HepG2 (cell line): ENCODE data around the gene ADIPOR2. TPM values are rescaled to one million over a fixed set of nuclear protein-coding genes. Genes with fewer than 3 reads are reported as not detected.

Source experiments
- ATAC-seq: fragments of 200-7000 bp; cut with Tn5 transposase; 3 replicates; pipeline ENCODE4 v1.9.1; 2020; ENCODE audit warnings: mild to moderate bottlenecking, moderate library complexity
- BruUV-seq: library from RNA; stranded (reverse); fragments of 400-500 nt; replicated peaks from 2 replicates; lab custom pipeline; 2021; lab: Mats Ljungman, UMichigan
- CTCF ChIA-PET: fragments of 300-600 bp; formaldehyde crosslinking; extraction: SDS; loops from one replicate; lab custom pipeline; 2021; ENCODE audit warnings: low total read pairs, inconsistent platforms, low intra/inter-chr PET ratio; lab: Yijun Ruan, JAX
- POLR2A ChIA-PET: fragments of 350-600 bp; sonication (Branson Sonifier 250); formaldehyde crosslinking; loops from one replicate; lab custom pipeline; 2020; ENCODE audit warnings: antibody characterized with exemption, inconsistent platforms; lab: Yijun Ruan, JAX
- DNase-seq: peaks from one replicate; pipeline ENCODE4 v3.0.0-alpha.2; 2015; ENCODE audit warnings: low spot score
- FAIRE-seq: peaks from 3 replicates; lab custom pipeline; 2011; peaks lifted over from hg19 to GRCh38; lab: Jason Lieb, UNC
- H2AFZ ChIP-seq: one replicate; pipeline ENCODE4 v1.6.1; 2011; ENCODE audit warnings: low read length, inconsistent platforms
- H3K27ac ChIP-seq: fragments of 300-600 bp; 3 replicates; pipeline ENCODE4 v1.8.0; 2011; ENCODE audit warnings: mixed run types, mild to moderate bottlenecking, mixed read lengths, low read length, inconsistent platforms; ENCODE audit not compliant: insufficient read depth; ENCODE audit errors: extremely low read length
- H3K27me3 ChIP-seq, 2 experiments: fragments of 200-600 bp in 1 of 2; 2 replicates in 1 of 2; 3 replicates in 1 of 2; pipeline versions ENCODE4 v1.6.0 to v1.8.0; 2011; ENCODE audit warnings: low read length in 2 of 2, mild to moderate bottlenecking in 2 of 2, moderate library complexity in 2 of 2, inconsistent platforms in 1 of 2; ENCODE audit not compliant: insufficient read depth in 2 of 2, control insufficient read depth in 1 of 2
- H3K36me3 ChIP-seq, 2 experiments: fragments of 200-600 bp in 1 of 2; replicated peaks in 1 of 2; 2 replicates in 1 of 2; 3 replicates in 1 of 2; pipeline versions ENCODE4 v1.5.1 to v1.8.0; 2011; ENCODE audit warnings: low read length in 2 of 2, inconsistent platforms in 1 of 2; ENCODE audit not compliant: insufficient read depth in 2 of 2, control insufficient read depth in 1 of 2
- H3K4me1 ChIP-seq: 2 replicates; pipeline ENCODE4 v1.5.1; 2012; ENCODE audit warnings: low read length, inconsistent platforms; ENCODE audit not compliant: insufficient read depth
- H3K4me2 ChIP-seq: 2 replicates; pipeline ENCODE4 v1.6.0; 2011; ENCODE audit warnings: low read depth, low read length, inconsistent platforms
- H3K4me3 ChIP-seq, 3 experiments: fragments of 200-600 bp in 1 of 3; sonication (generic), shearing (Covaris generic) in 1 of 3; replicated peaks in 1 of 3; 2 replicates each; pipeline ENCODE4 v1.5.1; 2011 to 2016; ENCODE audit warnings: low read length in 3 of 3, inconsistent platforms in 2 of 3, low read depth in 2 of 3, mild to moderate bottlenecking in 2 of 3, control low read depth in 1 of 3, mixed read lengths in 1 of 3; ENCODE audit not compliant: insufficient read depth in 1 of 3
- H3K79me2 ChIP-seq: one replicate; pipeline ENCODE4 v1.6.1; 2011; ENCODE audit warnings: low read length, inconsistent platforms; ENCODE audit not compliant: insufficient read depth
- H3K9ac ChIP-seq: 2 replicates; pipeline ENCODE4 v1.6.0; 2011; ENCODE audit warnings: mild to moderate bottlenecking, low read depth, low read length, inconsistent platforms; ENCODE audit not compliant: insufficient read depth
- H3K9me3 ChIP-seq: 2 replicates; pipeline ENCODE4 v1.5.1; 2012; ENCODE audit warnings: mild to moderate bottlenecking, low read length
- H4K20me1 ChIP-seq: 2 replicates; pipeline ENCODE4 v1.6.0; 2011; ENCODE audit warnings: inconsistent platforms, mild to moderate bottlenecking, low read length, moderate library complexity; ENCODE audit not compliant: insufficient read depth
- CEBPB ChIP-seq: IDR thresholded peaks from 2 replicates; pipeline ENCODE4 v1.6.1; 2011; ENCODE audit warnings: low read depth, low read length, improper control_type of control experiment, borderline replicate concordance
- EP300 ChIP-seq, 3 experiments: sonication (generic) in 1 of 3; formaldehyde crosslinking in 1 of 3; IDR thresholded peaks; 2 replicates each; pipeline versions ENCODE4 v1.5.1 to v1.6.1; 2011 to 2020; ENCODE audit warnings: low read depth in 2 of 3, low read length in 2 of 3, borderline replicate concordance in 1 of 3, improper control_type of control experiment in 1 of 3, mild to moderate bottlenecking in 1 of 3, missing genetic modification reagents in 1 of 3, moderate library complexity in 1 of 3
- FOXA1 ChIP-seq, 2 experiments: fragments of 450-650 bp in 1 of 2; sonication (generic) in 1 of 2; formaldehyde crosslinking in 1 of 2; IDR thresholded peaks; 2 replicates each; pipeline versions ENCODE4 v1.4.0 to v1.6.1; 2016 to 2020; ENCODE audit warnings: missing genetic modification reagents in 1 of 2
- GATAD2A ChIP-seq: IDR thresholded peaks from 2 replicates; pipeline ENCODE4 v1.6.1; 2016
- ISL2 ChIP-seq: sonication (generic); formaldehyde crosslinking; IDR thresholded peaks from 2 replicates; pipeline ENCODE4 v1.5.0; 2020; ENCODE audit warnings: missing genetic modification reagents
- NCOA2 ChIP-seq: sonication (generic); formaldehyde crosslinking; IDR thresholded peaks from 2 replicates; pipeline ENCODE4 v1.8.0; 2022; ENCODE audit warnings: inconsistent platforms
- SOX13 ChIP-seq, 3 experiments: fragments of 450-650 bp in 1 of 3; sonication (generic) in 1 of 3; formaldehyde crosslinking in 1 of 3; IDR thresholded peaks in 2 of 3; conservative IDR thresholded peaks in 1 of 3; 2 replicates each; pipeline versions ENCODE4 v1.5.0 to v1.6.1; 2016 to 2020; ENCODE audit warnings: antibody characterized with exemption in 1 of 3, mild to moderate bottlenecking in 1 of 3, missing compliant biosample characterization in 1 of 3, missing genetic modification reagents in 1 of 3, moderate library complexity in 1 of 3
- SRY ChIP-seq: sonication (generic); formaldehyde crosslinking; IDR thresholded peaks from 2 replicates; pipeline ENCODE4 v1.8.0; 2022; ENCODE audit warnings: mild to moderate bottlenecking, missing genetic modification reagents
- TP53 ChIP-seq: sonication (generic); formaldehyde crosslinking; conservative IDR thresholded peaks from 2 replicates; pipeline ENCODE4 v1.4.0; 2020; ENCODE audit warnings: missing genetic modification reagents
- ZNF264 ChIP-seq: sonication (generic); formaldehyde crosslinking; IDR thresholded peaks from 2 replicates; pipeline ENCODE4 v1.4.0; 2020; ENCODE audit warnings: missing genetic modification reagents
- ZNF792 ChIP-seq: IDR thresholded peaks from 2 replicates; pipeline ENCODE4 v1.6.1; 2016
- WGBS: methylation state at CpG from one replicate; pipeline ENCODE4 v1.1.6; 2017; ENCODE audit warnings: low lambda C conversion rate; 5-methylcytosine and 5-hydroxymethylcytosine counted together
- in situ Hi-C: cut with HindIII; loops from 2 replicates; pipeline ENCODE4 v1.10.0; 2017; ENCODE audit warnings: low pct_unique_long_range_greater_than_20kb; ENCODE audit not compliant: extremely low pct_ligation_motif_present
- intact Hi-C: fragments of 100-400 bp; cut with micrococcal nuclease; formaldehyde crosslinking; loops from one replicate; pipeline ENCODE4 v1.10.0; 2022; ENCODE audit not compliant: unreplicated experiment
- polyA plus RNA-seq, 8 experiments: library from polyadenylated mRNA; depleted of rRNA in 3 of 8; stranded (reverse) in 7 of 8; unstranded in 1 of 8; fragments of >200 nt; fragmentation: Illumina TruSeq in 4 of 8; extraction: Trizol in 4 of 8; gene quantifications; 2 replicates each; pipeline versions ENCODE4 v1.2.1 to v1.2.3, GENCODE V29; 2011 to 2016; ENCODE audit warnings: low read depth in 4 of 8, missing spikeins in 1 of 8, mixed read lengths in 1 of 8; ENCODE audit not compliant: insufficient read depth in 1 of 8
- total RNA-seq, 5 experiments: library from RNA; depleted of rRNA; stranded (reverse); fragments of >200 nt; fragmentation: Illumina TruSeq; extraction: Trizol; gene quantifications; 2 replicates each; pipeline ENCODE4 v1.2.3, GENCODE V29; 2016; ENCODE audit warnings: low read depth in 1 of 5
- TF ChIP-seq, protein P1 (sequence below): sonication (generic); formaldehyde crosslinking; IDR thresholded peaks from 2 replicates; pipeline ENCODE4 v1.5.0; 2020; ENCODE audit warnings: missing genetic modification reagents

ADIPOR2 gene
- total and polyA plus RNA-seq, 2 of the 13 experiments (the other 11 are each of a cell fraction or from before 2014, with no cell fraction given): 35.2 to 52.2 TPM

DNA sequence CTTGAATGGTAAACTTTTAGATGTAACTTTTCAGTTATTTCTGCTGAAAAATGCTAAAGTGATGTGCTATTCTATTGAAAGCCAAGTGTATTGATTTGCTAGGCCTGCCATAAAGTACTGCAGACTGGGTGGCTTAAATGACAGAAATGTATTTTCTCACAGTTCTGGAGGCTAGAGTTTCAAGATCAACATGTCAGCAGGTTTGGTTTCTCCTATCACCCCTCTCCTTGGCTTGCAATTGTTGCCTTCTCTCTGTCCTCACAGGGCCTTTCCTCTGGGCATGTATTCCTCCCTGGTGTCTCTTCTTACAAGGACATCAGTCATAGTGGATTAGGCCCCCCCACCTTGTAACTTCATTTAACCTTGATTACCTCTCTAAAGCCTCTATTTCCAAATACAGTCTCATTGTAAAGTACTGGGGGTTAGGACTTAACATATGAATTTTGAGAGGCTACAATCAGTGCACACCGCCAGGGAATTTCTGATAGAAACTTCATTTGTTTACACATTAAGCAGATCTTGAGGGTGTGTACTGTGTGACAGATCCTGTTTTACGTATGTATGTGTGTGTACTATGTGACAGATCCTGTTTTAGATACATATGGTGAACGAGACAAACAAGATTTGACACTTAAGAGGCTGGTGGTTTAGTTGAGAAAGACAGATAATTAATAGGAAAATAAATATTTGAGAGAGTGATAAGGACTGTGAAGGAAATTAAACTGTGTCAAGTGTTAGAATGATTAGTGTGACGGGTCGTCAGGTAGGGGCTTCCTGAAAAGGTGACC lies 49.5 kb downstream of the ADIPOR2 start:
- intact Hi-C loops (no loop called here), in situ Hi-C loops (no loop called here)
- Histone ChIP-seq H3K4me2 (peak overlapping the region; percentile 24; the same call in 1 of the 2 replicates), H3K79me2 (peaks cover 91% of the 10 kb centered on the region), H3K4me3 (no peak overlapping the region), H3K27me3 (no peaks in the 10 kb centered on the region), H2AFZ (no peak overlapping the region), H3K9me3 (no peaks in the 10 kb centered on the region), H3K36me3 (no peaks in the 10 kb centered on the region), H3K4me1 (peaks cover 81% of the 10 kb centered on the region), H4K20me1 (peaks cover 23% of the 10 kb centered on the region), H3K27ac (peak overlapping the region; percentile 32), H3K9ac (no peak overlapping the region)
- CTCF ChIA-PET: no interaction called here
- no TSS peak for BruUV-seq
- FAIRE-seq: no peak
- WGBS: 56% methylated on average over 5 of the region's 5 CpGs
- peak; percentile 15; the same call in 1 of the 3 replicates for ATAC-seq
- POLR2A ChIA-PET: no interaction called here
- TF ChIP-seq ZNF792 (CRISPR knock-in tag) (0 out of 2 replicates have a peak, but pooled peaks have one; percentile 24), SRY (CRISPR knock-in tag) (no peak)
- no peak for DNase-seq

DNA sequence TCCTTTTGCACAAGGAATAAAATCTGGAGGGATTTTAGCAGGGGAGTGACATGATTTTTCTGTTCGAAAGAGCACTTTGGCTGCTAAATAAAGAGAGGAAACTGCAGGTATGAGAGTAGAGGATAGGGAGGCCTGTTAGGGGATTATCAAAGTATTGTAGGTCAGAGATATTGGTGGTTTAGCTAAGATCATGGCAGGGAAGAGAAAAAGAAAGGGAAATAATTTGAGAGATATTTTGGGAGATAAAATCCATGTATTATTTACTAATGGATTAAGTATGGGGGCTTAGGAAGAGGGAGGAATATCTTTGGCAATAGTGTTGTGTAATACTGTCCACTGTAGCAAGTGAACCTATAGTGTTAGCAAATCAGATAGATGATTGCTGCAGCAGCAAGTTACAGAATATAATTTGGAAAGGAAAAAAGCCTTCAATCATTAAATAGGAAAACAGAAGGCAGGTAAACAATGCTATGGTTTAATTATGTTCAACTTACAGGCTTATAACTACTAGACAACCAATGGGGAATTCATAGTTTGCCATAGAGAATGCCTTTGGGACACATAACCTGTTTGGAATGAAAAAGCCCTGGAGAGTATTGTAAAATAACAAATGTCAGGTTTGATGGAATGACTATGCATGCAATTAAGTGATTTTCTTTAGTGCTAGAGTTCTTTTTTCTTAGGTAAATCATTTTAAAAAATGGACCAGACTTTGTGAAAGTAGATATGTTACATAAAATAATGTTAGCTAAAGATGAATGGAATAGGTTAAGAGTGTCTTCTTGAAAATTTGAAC lies 50.5 kb downstream of the ADIPOR2 start:
- Histone ChIP-seq H3K27ac (peak overlapping the region; percentile 32), H3K4me1 (peaks cover 91% of the 10 kb centered on the region), H2AFZ (no peak overlapping the region), H4K20me1 (peaks cover 23% of the 10 kb centered on the region), H3K36me3 (no peaks in the 10 kb centered on the region), H3K79me2 (peaks cover 95% of the 10 kb centered on the region), H3K9ac (no peak overlapping the region), H3K9me3 (no peaks in the 10 kb centered on the region), H3K4me3 (no peak overlapping the region), H3K4me2 (peak overlapping the region; percentile 23), H3K27me3 (no peaks in the 10 kb centered on the region)
- in situ Hi-C loops (no loop called here), intact Hi-C loops (no loop called here)
- 0% methylated on average over 1 of the region's 1 CpG for WGBS
- ChIA-PET CTCF (no interaction called here), POLR2A (interaction anchor here (0.6 kb wide), 1 partner anchor 10 kb away, joined by 3 read pairs; no protein-coding TSS in a partner anchor)
- FAIRE-seq (no peak), DNase-seq (peak; percentile 66), ATAC-seq (peak; percentile 69)
- TSS peak; percentile 6 for BruUV-seq
- no peak for TF ChIP-seq ZNF264 (CRISPR knock-in tag)
- peak; percentile 86 for TF ChIP-seq GATAD2A
- TF ChIP-seq SRY (CRISPR knock-in tag): no peak
- TF ChIP-seq, protein P1, sequence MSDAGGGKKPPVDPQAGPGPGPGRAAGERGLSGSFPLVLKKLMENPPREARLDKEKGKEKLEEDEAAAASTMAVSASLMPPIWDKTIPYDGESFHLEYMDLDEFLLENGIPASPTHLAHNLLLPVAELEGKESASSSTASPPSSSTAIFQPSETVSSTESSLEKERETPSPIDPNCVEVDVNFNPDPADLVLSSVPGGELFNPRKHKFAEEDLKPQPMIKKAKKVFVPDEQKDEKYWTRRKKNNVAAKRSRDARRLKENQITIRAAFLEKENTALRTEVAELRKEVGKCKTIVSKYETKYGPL (CRISPR knock-in tag): peak; percentile 68; the same call in 1 of the 2 replicates
- TF ChIP-seq NCOA2 (CRISPR knock-in tag): peak; percentile 60; the same call in 1 of the 2 replicates
- TF ChIP-seq CEBPB: peak; percentile 94
- TF ChIP-seq EP300 (IDR thresholded peaks at IDR 0.05; ENCODE audit: low read depth in 2 of 2, low read length in 2 of 2): peak in 1 of 2 experiments; percentile 69; a peak in 2 of 4 replicates
- TF ChIP-seq EP300 (CRISPR knock-in tag; IDR thresholded peaks at IDR 0.05; ENCODE audit: borderline replicate concordance): no peak
- 0 out of 2 replicates have a peak, but pooled peaks have one; percentile 24 for TF ChIP-seq TP53 (CRISPR knock-in tag)
- no peak for TF ChIP-seq FOXA1 (IDR thresholded peaks at IDR 0.05)
- peak; percentile 52; the same call in 1 of the 2 replicates for TF ChIP-seq FOXA1 (CRISPR knock-in tag; IDR thresholded peaks at IDR 0.05)
- TF ChIP-seq SOX13 (IDR thresholded peaks at IDR 0.05): no peak
- TF ChIP-seq SOX13 (CRISPR knock-in tag; conservative IDR thresholded peaks at IDR 0.05 in 1 of 2, IDR thresholded peaks at IDR 0.05 in 1 of 2): peak in 1 of 2 experiments; percentile 75; a peak in 2 of 4 replicates
- peak; percentile 55; the same call in 1 of the 2 replicates for TF ChIP-seq ISL2 (CRISPR knock-in tag)
